ENCODE data around the gene BDNF.

- no peak for TF ChIP-seq CTCF (conservative IDR thresholded peaks at IDR 0.05 in 1 of 2, IDR thresholded peaks at IDR 0.05 in 1 of 2; ENCODE audit: low read depth in 1 of 2, low read length in 2 of 2)
- TF ChIP-seq EZH2 (IDR thresholded peaks at IDR 0.05; ENCODE audit: low read length, missing control alignments) = no peak
These were observed 16.0 kb upstream of the BDNF start for GRCh38 chr11:27716216-27716615.
